GM19455 (cell line): Measurements from ENCODE around the gene GRP.
"Not testable (repeated sequence)": the region's sequence is repeated elsewhere in the genome, so short reads cannot be mapped to it uniquely, and the experiment has no call there.

Source experiments
- ATAC-seq: cut with Tn5 transposase; IDR thresholded peaks from one replicate; pipeline ENCODE4 v1.9.1; 2021; ENCODE audit not compliant: unreplicated experiment

GRP gene

DNA sequence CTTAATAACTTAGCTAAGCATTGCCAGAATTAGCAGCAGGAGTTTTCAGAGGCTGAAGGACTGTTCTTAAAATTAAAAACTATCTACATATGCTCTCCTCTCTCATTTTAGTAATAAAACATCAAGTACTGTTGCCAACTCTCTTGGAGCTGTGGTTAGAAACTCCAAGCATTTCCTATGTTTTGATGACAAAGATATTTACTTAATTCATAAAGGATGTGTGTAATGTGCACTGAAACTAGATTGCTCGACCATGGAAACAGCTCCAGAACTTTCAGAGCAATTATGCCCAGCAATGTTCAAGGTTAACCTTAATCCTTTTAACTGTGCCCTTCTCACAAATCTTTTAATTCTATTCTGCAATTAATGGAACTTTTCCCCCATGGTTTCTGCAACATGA, 8.4 kb downstream of the GRP start:
- no peak for ATAC-seq

DNA sequence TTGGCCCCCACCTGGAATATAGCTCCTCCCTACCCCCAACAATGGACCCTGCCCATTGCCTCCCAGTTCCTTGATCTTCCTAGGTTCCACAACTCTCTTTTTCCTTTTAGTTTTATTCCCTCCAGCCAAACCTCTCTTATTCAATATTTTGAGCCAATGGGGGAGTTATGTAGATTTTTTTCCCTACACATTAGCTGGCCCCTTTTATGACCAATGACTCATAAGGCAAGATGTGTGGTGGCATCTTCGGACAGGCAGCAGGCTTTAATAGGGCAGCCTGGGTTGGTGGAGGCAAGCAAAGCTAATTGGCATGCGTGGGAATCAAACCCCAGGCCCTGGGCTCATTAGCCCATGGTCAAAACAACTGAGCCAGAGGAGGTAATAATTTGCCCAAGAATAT, 9.2 kb downstream of the GRP start:
- ATAC-seq = no peak

DNA sequence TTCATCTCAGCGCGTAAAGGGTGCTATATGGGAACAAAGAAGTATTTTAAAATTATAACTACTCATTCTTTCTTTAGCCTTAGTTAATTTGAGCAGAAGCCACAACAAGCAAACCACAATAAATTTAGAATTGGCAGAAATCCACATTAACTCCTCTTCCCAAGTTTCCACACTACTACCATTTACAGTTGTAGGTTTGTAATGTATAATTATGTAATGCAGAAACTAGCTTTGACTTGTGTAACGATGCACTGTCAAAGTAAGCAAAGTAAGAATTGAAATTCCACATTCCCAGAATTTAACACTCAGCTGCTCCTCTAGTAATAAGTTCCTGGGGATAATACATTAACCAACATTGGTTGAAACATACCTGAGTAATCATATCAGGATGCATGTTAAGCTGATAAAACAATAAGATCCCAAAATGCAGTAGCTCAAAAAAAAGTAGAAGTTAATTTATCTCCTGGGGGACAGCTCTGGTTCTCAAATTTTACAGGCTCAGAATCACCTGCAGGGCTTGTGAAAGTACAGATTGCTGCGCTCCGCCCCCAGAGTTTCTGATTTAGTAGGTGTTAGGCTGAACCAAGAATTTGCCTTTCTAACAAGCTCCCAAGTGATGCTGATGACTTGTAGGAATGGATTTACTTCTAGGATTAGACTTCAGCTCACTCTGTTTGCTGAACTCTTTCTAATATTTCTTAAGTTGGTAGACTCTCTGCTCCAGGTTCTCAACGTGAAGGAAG, 9.9 kb downstream of the GRP start:
- ATAC-seq = no peak

DNA sequence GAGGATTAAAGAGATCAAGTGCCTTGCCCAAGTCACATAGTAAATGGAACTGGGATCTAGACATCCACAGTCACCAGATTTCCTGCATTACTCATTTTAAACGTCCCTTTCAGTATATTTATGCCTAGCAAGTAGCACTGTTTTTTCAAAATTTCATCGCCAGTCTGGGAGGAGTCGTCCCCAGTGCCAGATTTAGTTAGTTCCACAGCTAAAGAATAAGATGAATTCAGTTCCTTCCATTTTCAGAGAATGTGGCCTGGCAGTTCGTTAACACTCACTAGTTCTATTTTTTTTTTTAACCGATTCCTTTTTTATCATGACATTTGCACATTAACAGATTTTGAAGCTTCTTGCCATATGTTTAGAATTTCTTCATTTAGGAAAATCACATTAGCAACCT, 11.2 kb downstream of the GRP start:
- no peak for ATAC-seq

DNA sequence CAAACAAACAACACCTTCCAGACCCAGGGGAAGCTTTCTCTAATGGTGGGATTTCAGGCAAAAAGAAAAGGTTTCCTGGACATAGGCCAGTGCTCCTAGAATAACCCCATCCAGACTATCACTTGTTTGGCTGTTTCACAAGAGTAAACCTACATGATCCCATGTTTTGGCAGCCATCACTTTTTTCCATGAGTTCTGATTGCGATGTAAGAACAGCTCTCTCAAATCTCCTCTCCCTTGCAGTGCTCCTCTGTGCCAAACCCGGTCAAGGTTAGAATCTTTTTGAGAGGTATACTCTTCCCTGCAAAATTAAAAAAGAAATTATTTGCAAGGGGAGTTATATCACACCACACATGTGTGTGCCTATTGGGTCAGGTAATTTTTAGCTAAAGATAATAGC, 11.9 kb downstream of the GRP start:
- no peak for ATAC-seq

DNA sequence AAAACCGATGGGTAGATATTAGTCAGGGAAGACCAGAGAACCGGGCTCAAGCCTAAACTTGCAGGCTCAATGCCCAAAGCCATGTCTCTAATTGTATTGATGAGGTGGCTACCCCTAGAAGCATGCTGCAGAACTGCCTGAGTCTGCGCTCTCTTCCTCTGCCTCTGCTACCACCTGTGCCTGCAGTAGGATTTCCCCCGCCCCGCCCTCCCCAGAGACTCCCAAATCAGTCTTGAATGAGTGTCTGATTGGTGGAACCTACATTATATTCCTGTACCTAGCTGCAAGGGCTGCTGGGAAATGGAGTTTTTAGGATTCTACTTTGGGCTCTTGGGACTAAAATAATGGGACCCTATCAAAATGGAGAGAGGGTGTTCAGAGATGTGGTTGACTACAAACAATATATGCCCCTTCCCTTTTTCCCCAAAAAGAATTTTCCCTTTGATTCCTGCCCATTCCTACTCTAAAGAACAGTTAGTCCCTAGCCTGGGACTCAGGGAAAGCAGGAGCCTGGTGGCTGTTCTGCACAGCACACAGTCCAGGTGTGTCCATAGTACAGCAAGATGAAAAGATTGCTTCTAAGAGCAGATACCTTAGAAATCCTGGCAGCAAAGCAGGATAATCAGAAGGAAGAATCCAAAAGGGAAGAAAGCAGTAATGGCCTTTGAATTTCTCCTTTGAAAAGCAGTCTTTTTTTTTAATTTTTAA, 12.5 kb downstream of the GRP start:
- no peak for ATAC-seq

DNA sequence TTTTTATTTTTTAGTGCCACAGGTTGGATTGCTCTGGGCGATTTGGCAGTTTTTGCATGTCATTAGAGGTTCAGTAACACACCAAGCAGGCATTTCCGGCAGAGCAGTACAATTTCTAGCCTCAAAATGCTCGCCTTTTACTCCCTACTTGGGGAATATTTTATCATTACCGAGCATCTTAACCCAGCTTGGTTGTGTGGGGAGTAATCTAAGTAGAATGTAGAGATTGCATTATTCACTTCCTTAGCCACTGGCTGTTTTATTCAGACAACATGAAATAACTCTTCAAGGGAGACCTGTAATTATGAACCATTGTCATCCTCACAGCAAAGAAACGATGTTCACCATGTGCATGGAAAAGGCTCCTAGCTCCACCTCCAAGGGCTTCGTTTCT, 13.1 kb downstream of the GRP start:
- no peak for ATAC-seq

DNA sequence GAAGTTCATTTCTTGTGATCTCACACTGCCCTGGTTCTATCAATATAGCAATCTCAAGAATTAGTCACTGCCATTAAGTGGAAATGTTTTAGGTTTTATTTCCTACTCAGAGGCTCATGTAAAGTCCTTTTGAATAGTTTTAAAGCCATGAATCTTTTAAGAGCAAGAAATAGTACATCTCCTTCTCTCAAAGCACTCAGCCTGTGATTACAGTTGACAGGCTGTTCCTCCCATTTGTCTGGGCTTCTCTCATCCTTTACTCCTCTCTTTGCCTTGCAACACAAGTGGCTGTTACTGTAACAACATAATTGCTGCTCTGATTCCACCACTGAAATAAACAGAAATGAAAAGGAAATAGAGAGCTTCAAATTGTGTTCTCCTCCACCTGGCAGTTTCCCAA, 18.4 kb downstream of the GRP start:
- ATAC-seq = no peak

DNA sequence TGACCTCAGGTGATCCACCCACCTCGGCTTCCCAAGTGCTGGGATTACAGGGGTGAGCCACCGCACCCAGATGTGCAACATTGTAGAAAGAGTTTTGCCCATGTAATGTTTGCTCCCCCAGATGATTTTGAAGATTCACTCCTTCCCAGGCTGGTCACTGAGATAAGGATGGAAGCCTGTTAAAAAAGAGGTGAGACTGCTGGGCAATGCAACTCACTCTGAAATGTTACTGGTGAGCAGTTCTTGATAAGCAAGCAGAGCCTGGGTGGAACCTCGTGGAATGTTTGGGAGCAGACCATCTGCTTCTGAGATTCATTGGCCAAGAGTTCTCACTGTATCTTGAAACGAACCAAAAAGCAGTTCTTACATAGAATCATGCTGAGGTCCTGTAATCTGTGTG, 19.7 kb downstream of the GRP start:
- no peak for ATAC-seq

DNA sequence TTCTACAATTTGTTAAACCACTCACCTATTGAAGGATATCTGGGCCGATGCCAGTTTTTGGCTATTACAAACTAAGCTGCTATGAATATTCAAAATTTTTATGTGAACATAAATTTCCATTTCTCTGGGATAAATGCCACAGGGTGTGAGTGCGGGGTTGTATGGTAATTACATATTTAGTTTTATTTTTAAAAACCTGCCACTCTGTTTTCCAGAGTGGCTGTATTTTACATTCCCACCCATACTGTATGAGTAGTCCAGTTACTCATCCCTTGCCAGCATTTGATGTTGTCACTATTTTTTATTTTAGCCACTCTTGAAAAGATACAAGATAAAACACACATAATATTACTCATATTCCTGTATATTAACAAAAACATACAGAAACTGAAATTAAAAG, 22.9 kb downstream of the GRP start:
- no peak for ATAC-seq

DNA sequence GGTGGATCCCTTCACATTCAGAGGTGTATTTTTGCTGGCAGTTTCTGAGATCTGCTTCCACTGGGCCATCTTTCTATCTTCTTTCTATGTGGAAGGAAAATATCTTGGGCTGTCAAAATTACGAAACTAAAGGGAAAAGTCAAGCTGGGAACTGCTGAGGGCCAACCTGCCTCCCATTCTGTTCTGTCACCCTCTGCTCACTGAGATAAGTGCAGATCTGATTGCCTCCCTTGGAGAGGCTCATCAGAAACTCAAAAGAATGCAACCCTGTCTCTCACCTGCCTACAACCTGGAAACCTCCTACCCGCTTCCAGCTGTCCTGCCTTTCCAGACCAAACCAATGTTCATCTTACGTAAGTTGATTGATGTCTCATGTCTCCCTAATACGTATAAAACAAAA, 26.8 kb downstream of the GRP start:
- no peak for ATAC-seq

DNA sequence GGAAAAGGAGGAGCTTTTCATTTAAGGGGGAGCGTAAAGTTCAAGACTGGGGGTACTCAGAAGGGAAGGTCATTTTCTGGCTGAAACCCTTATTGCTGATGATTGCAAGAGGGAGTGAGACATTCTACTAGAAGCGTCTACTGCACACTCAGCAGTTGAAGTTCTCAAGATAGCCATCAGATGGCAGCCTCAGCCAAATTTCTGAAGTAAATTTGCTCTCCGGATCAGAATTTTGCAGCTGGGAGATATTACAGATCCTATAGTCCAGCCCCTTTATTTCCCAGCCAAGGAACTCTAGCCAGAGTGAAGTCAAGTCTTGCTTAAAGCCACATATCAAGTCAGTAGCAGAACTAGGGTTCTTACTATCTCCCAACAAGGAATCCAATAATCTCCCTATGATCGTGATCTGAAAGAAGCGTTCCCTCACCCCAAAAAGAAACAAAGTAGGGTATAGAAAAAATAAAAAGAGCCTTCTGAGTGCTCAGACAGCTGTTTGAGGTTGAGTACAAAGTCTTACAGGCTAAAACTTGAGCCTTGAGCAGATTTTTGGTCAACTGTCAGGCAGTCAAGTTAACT, 29.3 kb downstream of the GRP start:
- ATAC-seq = no peak

DNA sequence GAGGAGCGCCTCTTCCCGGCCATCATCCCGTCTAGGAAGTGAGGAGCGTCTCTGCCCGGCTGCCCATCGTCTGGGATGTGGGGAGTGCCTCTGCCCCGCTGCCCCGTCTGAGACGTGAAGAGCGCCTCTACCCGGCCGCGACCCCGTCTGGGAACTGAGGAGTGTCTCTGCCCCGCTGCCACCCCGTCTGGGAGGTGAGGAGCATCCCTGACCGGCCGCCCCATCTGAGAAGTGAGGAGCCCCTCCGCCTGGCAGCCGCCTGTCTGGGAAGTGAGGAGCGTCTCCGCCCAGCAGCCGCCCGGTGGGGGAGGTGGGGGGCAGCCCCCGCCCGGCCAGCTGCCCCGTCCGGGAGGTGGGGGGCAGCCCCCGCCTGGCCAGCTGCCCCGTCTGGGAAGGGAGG, 35.5 kb downstream of the GRP start:
- not testable (repeated sequence) for ATAC-seq

DNA sequence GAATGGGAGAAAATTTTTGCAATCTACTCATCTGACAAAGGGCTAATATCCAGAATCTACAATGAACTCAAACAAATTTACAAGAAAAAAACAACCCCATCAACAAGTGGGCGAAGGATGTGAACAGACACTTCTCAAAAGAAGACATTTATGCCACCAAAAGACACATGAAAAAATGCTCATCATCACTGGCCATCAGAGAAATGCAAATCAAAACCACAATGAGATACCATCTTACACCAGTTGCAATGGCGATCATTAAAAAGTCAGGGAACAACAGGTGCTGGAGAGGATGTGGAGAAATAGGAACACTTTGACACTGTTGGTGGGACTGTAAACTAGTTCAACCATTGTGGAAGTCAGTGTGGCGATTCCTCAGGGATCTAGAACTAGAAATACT, 41.9 kb downstream of the GRP start:
- not testable (repeated sequence) for ATAC-seq

DNA sequence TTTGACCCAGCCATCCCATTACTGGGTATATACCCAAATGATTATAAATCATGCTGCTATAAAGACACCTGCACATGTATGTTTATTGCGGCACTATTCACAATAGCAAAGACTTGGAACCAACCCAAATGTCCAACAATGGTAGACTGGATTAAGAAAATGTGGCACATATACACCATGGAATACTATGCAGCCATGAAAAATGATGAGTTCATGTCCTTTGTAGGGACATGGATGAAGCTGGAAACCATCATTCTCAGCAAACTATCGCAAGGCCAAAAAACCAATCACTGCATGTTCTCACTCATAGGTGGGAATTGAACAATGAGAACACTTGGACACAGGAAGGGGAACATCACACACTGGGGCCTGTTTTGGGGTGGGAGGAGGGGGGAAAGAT, 42.3 kb downstream of the GRP start:
- ATAC-seq = not testable (repeated sequence)

DNA sequence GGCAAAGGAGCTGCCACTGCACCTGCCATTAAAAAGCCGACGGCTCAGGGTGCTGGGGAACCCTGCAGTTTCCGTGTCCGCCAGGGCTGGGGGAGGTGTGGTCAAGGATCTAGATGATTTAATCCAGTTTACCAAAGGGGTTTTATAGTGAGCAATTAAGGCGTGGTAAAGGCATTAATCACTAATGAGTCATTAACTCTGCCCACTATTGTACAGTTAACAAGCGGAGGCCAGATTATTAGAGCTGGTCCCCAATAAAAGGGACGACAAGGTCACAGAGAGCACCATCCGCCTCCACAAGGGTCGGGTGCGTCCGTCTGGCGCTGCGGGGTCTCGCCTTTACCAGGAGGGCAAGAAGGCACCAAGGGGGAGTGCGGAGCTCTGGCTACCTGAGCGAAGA, 43.7 kb downstream of the GRP start:
- ATAC-seq = no peak

DNA sequence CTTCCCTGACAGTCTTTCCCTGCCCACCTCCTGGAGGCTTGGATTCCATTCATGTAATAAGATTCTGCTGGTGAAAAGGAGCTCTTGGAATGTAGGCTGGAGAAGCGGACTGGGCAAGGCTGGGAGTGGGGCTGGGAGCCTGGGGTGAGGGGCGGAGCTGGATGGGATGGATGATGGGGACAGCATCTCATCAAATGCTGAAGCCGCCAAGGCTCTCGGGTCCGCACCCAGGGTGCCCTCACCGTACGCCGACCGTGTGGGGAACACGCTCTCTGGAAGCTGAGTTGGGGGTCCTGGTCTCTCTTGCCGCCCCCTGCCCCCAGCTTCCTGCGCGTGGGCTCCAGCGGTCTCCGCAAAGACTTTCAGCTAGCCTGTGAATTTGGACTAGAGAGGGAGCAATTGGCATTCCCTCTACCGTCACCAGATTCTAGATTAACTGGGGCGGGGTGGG, 44.2 kb downstream of the GRP start:
- no peak for ATAC-seq

DNA sequence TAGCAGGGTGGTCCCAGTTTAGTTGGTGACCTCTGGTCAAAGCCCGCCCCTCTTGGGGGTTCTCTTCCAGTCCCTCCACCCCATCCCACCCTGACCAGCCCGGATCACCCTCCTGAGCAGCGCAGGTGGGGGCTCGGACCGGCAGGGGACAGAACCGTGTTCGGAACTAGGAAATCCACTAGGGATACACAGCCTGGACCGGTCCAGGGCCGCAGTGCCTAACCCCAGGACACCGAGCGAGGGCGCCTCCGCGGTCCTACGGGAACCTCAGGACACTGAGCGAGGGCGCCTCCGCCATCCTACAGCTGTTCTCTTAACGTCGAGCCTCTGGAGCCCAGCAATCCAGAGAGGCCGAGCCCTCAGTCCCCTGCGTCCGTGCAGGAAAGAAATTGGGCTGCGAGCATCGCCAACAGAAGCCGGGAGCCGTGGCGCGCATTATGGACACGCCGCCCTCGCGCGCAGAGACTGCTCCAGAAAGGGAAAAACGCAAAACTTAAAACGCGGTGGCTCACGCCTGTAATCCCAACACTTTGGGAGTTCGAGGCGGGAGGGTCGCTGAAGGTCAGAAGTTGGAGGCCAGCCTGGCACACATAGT, 44.8 kb downstream of the GRP start:
- no peak for ATAC-seq

DNA sequence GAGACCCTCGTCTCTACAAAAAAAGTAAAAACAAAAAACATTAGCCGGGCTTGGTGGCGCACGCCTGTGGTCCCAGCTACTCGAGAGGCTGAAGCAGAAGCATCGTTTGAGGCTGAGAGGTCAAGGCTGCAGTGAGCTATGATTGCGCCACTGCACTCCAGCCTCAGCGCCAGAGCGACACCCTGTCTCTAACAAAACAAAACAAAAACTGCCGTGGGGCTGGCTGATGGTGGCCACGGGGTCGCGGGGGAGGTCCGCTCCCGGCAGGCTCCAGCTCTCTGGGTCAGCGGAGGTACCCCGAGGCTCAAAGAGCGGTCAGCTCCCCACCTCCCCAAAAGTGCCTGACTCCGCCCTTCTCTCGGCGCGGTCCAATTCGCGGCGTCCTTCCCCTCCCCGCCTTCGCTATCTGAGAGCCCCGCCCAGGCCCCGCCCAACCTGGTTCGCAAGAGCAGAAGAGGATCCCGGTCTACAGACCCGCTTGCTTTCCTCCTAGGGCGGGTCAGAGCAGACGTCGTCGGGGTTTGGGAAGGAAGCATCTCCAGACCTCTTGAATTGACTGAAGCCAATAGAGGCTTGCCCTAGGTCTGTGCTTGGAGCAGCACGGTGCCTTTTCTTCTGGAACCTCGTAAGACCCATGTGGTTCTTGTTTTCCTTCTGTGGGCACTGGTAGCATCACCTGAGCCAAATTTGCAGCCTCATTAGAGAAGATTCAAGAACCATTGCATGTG, 45.5 kb downstream of the GRP start:
- ATAC-seq = peak; percentile 55

DNA sequence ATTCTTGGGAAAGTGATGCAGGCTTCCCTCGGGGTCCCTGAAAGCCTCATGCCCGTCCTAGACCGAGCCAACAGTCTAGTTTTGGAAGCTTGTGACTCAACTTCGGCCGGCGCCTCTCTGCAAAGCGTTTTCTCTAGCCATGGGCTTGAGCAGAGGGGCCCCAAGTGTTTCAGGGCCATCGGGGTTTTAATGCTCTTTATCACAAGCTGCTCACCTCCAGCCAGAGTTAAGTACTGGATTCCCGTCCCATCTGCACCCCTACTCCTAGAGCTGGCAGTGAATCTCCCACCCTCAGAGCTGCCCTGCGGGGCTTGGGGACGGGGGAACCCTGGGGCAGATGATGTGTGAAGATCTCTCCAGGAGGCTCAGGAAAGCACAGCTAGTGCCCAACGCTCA, 46.0 kb downstream of the GRP start:
- ATAC-seq = no peak

DNA sequence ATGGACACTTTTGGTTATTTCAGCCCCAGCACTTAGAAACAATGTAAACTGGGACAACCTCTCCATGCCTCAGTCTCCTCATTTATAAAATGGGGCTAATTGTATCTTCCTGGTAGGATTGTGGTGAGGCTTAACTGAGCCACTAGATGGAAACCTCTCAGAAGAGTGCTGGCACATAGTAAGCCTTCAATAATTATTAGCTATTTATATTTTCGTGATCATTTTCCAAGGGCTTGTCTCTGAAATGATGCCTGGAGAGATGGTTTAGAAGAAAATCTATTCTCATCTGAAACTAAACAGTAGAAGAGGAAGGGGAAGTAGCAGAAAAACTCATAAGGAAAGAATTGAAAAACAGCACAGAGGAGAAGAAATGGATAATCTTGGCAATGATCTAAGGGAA, 46.5 kb downstream of the GRP start:
- ATAC-seq = no peak
